Spleen (tissue), 7 donors: ENCODE measurements around the gene XPO4.

ENCODE experiments used
- POLR2A ChIP-seq, 3 donors: fragments of 450-650 bp; IDR thresholded peaks; one replicate each; pipeline ENCODE4 v1.5.1; 2017; ENCODE audit warnings: antibody characterized with exemption in 3 of 3, mild to moderate bottlenecking in 1 of 3
- POLR2AphosphoS5 ChIP-seq, 3 donors: sonication (generic); formaldehyde crosslinking; IDR thresholded peaks; one replicate each; pipeline ENCODE4 v1.5.1; 2017; ENCODE audit warnings: antibody characterized with exemption in 3 of 3
- TF ChIP-seq, protein P1 (sequence below), 11 experiments: fragments of 200-600 bp in 7 of 11; fragments of 450-650 bp in 4 of 11; sonication (generic) in 4 of 11; IDR thresholded peaks in 8 of 11; conservative IDR thresholded peaks in 3 of 11; 1 replicate in 7 of 11; 2 replicates in 4 of 11; pipeline versions ENCODE4 v1.4.0 to v1.8.0; 2016 to 2021; ENCODE audit warnings: antibody characterized with exemption in 11 of 11, inconsistent platforms in 4 of 11, mild to moderate bottlenecking in 1 of 11
- donor health status: DM: no; HTN: no; CAD: no; lungs with moderate emphysema.
- donor health status: DM: no; HTN: no; CAD: no.
- donor health status: DM: no; HTN: no; CAD: no.

DNA sequence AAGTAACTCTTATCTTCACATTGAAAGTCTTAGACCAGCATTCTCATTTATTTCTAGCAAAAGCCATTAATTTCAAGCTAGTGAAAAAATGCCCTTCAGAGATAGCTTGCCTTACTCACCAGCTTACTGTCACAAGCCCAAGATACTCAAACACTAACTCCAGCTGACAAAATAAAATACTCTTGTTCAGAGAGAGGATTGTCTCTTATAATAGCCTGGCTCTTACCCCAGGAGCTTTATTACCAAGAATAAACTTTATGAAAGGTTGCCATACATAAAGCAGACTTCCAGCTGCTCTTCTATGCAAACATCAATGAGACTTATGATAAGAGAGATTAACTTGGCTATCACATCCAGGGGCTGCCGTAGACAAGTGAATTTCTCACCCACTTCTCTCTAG lies 53.6 kb downstream of the XPO4 start:
- TF ChIP-seq, protein P1, sequence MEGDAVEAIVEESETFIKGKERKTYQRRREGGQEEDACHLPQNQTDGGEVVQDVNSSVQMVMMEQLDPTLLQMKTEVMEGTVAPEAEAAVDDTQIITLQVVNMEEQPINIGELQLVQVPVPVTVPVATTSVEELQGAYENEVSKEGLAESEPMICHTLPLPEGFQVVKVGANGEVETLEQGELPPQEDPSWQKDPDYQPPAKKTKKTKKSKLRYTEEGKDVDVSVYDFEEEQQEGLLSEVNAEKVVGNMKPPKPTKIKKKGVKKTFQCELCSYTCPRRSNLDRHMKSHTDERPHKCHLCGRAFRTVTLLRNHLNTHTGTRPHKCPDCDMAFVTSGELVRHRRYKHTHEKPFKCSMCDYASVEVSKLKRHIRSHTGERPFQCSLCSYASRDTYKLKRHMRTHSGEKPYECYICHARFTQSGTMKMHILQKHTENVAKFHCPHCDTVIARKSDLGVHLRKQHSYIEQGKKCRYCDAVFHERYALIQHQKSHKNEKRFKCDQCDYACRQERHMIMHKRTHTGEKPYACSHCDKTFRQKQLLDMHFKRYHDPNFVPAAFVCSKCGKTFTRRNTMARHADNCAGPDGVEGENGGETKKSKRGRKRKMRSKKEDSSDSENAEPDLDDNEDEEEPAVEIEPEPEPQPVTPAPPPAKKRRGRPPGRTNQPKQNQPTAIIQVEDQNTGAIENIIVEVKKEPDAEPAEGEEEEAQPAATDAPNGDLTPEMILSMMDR (IDR thresholded peaks at IDR 0.05 in 8 of 11, conservative IDR thresholded peaks at IDR 0.05 in 3 of 11): no peak
- TF ChIP-seq POLR2AphosphoS5 (IDR thresholded peaks at IDR 0.05) (no peak), POLR2A (IDR thresholded peaks at IDR 0.05) (no peak)
